HG03575 (cell line): ENCODE results near the gene LMF1.
"Not testable (repeated sequence)": the region's sequence is repeated elsewhere in the genome, so short reads cannot be mapped to it uniquely, and the experiment has no call there.

Experiments used
- ATAC-seq: cut with Tn5 transposase; IDR thresholded peaks from one replicate; pipeline ENCODE4 v1.9.1; 2021; ENCODE audit not compliant: unreplicated experiment, insufficient number of reproducible peaks, low FRiP score; ENCODE audit errors: extremely low read depth

The LMF1 gene

GRCh38 chr16:890716-891352 is 80.0 kb downstream of the LMF1 start:
- no peak for ATAC-seq

- ATAC-seq: no peak
Observed at GRCh38 chr16:890217-890616, 80.6 kb downstream of the LMF1 start.

- ATAC-seq: no peak
Observed at GRCh38 chr16:889586-889985, 81.2 kb downstream of the LMF1 start.

- no peak for ATAC-seq
Observed at GRCh38 chr16:888901-889570, 81.7 kb downstream of the LMF1 start.

GRCh38 chr16:888456-888855 is 82.3 kb downstream of the LMF1 start:
- ATAC-seq: not testable (repeated sequence)

GRCh38 chr16:887846-888245 is 82.9 kb downstream of the LMF1 start:
- no peak for ATAC-seq

GRCh38 chr16:886802-887731 is 83.7 kb downstream of the LMF1 start:
- no peak for ATAC-seq

GRCh38 chr16:886084-886543 is 84.7 kb downstream of the LMF1 start:
- no peak for ATAC-seq

GRCh38 chr16:885391-885790 is 85.4 kb downstream of the LMF1 start:
- ATAC-seq: no peak

- ATAC-seq: no peak
Observed at GRCh38 chr16:884232-884631, 86.6 kb downstream of the LMF1 start.

GRCh38 chr16:883781-884180 is 87.0 kb downstream of the LMF1 start:
- no peak for ATAC-seq

- ATAC-seq: no peak
Observed at GRCh38 chr16:883340-883739, 87.4 kb downstream of the LMF1 start.

- ATAC-seq: not testable (repeated sequence)
Observed at GRCh38 chr16:882671-883070, 88.1 kb downstream of the LMF1 start.

GRCh38 chr16:882256-882655 is 88.5 kb downstream of the LMF1 start:
- no peak for ATAC-seq

GRCh38 chr16:881219-882097 is 89.3 kb downstream of the LMF1 start:
- no peak for ATAC-seq

GRCh38 chr16:880471-881171 is 90.2 kb downstream of the LMF1 start:
- ATAC-seq: no peak

GRCh38 chr16:879986-880385 is 90.8 kb downstream of the LMF1 start:
- no peak for ATAC-seq

- ATAC-seq: no peak
Observed at GRCh38 chr16:879461-879861, 91.3 kb downstream of the LMF1 start.
